Measurements from ENCODE around the gene DRC1.

The DRC1 gene

DNA sequence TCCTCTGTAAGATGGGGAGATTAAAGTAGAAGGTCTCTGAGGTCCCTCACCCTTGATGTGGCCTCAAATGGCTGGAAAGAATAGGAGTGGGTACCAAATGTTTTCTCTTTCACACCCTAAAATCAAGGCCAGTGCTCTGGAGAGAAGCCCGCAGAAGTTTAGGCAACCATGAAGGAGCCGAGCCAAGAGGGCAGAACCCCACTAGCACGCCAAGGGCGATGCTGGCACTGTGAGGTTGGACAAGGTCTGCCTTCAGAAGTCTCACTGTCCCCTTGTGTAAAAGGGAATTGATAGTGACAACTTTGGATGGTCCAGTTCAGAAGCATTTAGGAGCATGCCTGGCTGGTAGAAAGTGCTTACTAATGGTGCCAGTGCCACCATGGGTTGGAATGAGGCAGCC is 92.5 kb downstream of the DRC1 start:
- H3K4me1 ChIP-seq (ENCODE audit: control insufficient read depth, insufficient read depth, low read length, poor library complexity, severe bottlenecking), result peaks cover 4% of the 10 kb centered on the region
- no peaks in the 10 kb centered on the region for H3K9me3 ChIP-seq (ENCODE audit: control insufficient read depth, low read length)
- H3K27ac ChIP-seq (ENCODE audit: low read depth, low read length, severe bottlenecking), result no peak overlapping the region
- H3K4me3 ChIP-seq (ENCODE audit: extremely low read depth, insufficient read depth, low read length, poor library complexity, severe bottlenecking), result no peak overlapping the region
- WGBS, 2 experiments (ENCODE audit: insufficient coverage in 2 of 2), result 86 to 100% methylated on average over 4 of the region's 4 CpGs
- H3K36me3 ChIP-seq (ENCODE audit: control insufficient read depth, insufficient read depth, low read length), result no peaks in the 10 kb centered on the region

DNA sequence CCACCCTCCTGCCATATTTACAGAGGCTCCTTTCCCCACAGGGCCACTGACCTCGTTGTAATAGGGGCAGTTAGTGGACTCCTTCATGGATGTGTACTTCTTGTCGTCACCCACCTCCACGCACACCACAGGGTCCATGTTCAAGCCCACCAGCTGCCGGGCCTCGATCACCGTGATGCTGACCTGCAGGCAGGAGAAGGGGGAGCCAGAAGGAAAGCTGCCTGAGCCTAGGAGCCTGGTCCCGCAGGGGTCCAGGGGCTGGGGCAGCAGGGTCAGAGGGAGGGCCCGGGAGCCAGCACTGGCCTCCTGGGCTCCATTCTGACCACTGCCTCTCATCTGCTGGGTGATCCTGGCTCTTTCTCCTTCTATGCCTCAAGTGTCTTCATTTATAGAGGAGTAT is 93.2 kb downstream of the DRC1 start:
- WGBS, 2 experiments (ENCODE audit: insufficient coverage in 2 of 2), result 92% methylated on average over 4 to 8 of the region's 8 CpGs
- H3K36me3 ChIP-seq (ENCODE audit: control insufficient read depth, insufficient read depth, low read length), result no peaks in the 10 kb centered on the region
- no peaks in the 10 kb centered on the region for H3K9me3 ChIP-seq (ENCODE audit: control insufficient read depth, low read length)
- H3K27ac ChIP-seq (ENCODE audit: low read depth, low read length, severe bottlenecking), result no peak overlapping the region
- no peak overlapping the region for H3K4me3 ChIP-seq (ENCODE audit: extremely low read depth, insufficient read depth, low read length, poor library complexity, severe bottlenecking)
- H3K4me1 ChIP-seq (ENCODE audit: control insufficient read depth, insufficient read depth, low read length, poor library complexity, severe bottlenecking), result peaks cover 4% of the 10 kb centered on the region

DNA sequence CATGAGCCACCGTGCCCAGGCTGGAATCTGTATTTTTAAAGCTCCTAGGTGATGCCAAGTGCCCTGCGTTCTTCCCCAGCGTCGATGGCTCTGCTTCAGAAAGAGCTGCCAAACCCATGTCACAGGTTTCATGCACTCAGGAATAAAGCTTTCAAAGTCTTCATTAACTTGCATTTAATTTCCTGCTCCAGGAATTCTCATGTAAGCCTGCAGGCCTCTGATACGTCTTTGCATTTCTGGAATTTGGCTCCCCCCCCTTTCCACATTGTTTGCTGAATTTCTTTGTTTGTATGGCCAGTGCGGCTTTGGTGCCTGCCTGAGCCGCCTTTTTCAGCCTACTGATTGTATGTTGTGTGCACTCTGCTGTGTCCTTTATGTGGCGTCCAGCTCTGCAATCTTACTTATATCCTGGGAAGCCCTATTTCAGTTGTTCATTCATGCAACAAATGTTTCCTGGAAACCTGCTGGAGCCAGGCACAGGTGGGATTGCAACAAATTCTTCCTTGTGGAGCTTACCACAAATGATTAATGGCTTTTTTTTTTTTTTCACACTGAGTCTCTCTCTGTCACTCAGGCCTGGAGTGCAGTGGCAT is 94.1 kb downstream of the DRC1 start:
- H3K27ac ChIP-seq (ENCODE audit: low read depth, low read length, severe bottlenecking), result no peak overlapping the region

DNA sequence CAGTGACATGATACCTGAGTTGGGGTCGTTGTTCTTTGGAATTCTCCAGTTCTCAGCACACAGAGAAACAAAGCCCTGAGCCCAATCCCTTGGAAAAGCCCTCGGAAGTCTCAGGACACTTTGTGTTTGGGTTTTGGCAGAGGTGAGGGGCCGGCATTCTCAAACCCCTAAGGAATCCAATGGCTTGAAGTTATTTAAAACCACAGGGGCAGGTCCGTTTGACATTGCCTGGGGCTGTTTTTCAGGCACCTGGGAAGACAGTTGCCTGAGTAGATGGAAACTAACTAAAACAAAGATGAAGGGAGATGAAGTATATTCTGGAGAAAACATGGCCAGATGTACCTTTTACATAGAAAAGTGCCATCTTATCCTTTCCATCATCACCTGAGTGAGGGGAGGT is 98.7 kb downstream of the DRC1 start:
- peaks cover 4% of the 10 kb centered on the region for H3K4me1 ChIP-seq (ENCODE audit: control insufficient read depth, insufficient read depth, low read length, poor library complexity, severe bottlenecking)
- H3K9me3 ChIP-seq (ENCODE audit: control insufficient read depth, low read length), result no peaks in the 10 kb centered on the region
- H3K36me3 ChIP-seq (ENCODE audit: control insufficient read depth, insufficient read depth, low read length), result no peaks in the 10 kb centered on the region
- no peak overlapping the region for H3K27ac ChIP-seq (ENCODE audit: low read depth, low read length, severe bottlenecking)
- no peak overlapping the region for H3K4me3 ChIP-seq (ENCODE audit: extremely low read depth, insufficient read depth, low read length, poor library complexity, severe bottlenecking)
- WGBS, 2 experiments (ENCODE audit: insufficient coverage in 2 of 2), result 54 to 69% methylated on average over 2 to 3 of the region's 4 CpGs

More for the DNA sequence above, 94.1 kb downstream of the DRC1 start:
- H3K4me3 ChIP-seq (ENCODE audit: extremely low read depth, insufficient read depth, low read length, poor library complexity, severe bottlenecking), result no peak overlapping the region
- no peaks in the 10 kb centered on the region for H3K36me3 ChIP-seq (ENCODE audit: control insufficient read depth, insufficient read depth, low read length)
- H3K4me1 ChIP-seq (ENCODE audit: control insufficient read depth, insufficient read depth, low read length, poor library complexity, severe bottlenecking), result peaks cover 4% of the 10 kb centered on the region
- H3K9me3 ChIP-seq (ENCODE audit: control insufficient read depth, low read length), result no peaks in the 10 kb centered on the region
- 63 to 65% methylated on average over 5 to 7 of the region's 8 CpGs for WGBS, 2 experiments (ENCODE audit: insufficient coverage in 2 of 2)

DNA sequence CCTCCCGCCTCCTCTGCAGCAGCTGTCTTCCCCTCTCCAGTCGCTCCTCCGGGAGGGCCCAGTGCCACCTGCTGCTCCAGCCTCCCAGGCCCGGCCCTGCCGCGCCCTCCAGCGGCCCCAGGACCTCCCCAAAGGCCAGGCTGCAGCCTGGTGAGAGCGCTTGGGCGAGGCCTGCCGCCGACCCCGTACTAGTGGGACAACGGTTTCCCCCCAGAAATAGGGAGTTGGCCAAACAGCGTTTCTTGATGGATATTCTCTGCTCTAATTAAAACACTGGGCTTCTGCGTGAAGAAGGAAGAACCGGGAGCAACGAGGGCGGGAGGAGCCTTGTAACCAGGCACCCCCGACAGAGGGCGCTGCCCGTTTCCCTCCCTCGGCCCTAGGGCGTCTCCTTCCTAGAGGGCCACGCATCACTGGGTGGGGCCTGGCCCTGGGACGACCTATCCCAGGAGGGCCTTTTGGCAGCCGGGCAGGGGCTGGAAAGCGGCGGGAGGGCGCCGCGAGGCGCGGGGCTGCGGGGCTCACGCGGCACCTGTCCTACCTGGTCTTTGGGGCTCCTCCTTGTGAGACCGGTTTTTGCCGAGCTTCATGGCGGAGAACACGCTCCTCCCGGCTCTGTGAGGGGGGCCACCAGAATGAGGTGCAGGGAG is 101.6 kb downstream of the DRC1 start:
- Histone ChIP-seq H3K36me3 (ENCODE audit: control insufficient read depth, insufficient read depth, low read length) (no peaks in the 10 kb centered on the region), H3K4me1 (ENCODE audit: control insufficient read depth, insufficient read depth, low read length, poor library complexity, severe bottlenecking) (no peaks in the 10 kb centered on the region), H3K27ac (ENCODE audit: low read depth, low read length, severe bottlenecking) (no peak overlapping the region), H3K4me3 (ENCODE audit: extremely low read depth, insufficient read depth, low read length, poor library complexity, severe bottlenecking) (peak overlapping the region; percentile 25), H3K9me3 (ENCODE audit: control insufficient read depth, low read length) (no peaks in the 10 kb centered on the region)
- WGBS, 2 experiments (ENCODE audit: insufficient coverage in 2 of 2), result 26 to 33% methylated on average over 32 to 38 of the region's 41 CpGs

DNA sequence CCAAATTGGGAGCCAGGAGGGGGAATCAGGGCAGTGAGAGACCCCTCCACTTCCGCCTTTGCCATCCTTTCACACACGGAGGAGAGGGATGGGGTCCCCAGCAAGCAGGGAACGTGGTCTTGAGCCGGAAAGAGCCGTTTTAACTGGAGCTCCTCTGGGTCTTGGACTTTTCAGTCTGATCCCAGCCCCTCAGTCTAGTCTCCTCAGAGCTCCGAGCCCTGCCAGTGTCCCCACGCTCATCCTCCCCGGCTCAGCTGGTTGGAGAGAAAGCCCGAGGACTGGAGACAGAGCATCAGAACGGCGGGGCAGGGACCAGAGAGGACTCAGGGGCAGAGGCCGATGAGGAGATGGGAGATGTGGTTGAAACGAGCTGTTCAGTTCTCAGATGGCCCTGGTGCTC is 102.3 kb downstream of the DRC1 start:
- H3K27ac ChIP-seq (ENCODE audit: low read depth, low read length, severe bottlenecking), result no peak overlapping the region
- H3K4me1 ChIP-seq (ENCODE audit: control insufficient read depth, insufficient read depth, low read length, poor library complexity, severe bottlenecking), result no peaks in the 10 kb centered on the region
- no peaks in the 10 kb centered on the region for H3K36me3 ChIP-seq (ENCODE audit: control insufficient read depth, insufficient read depth, low read length)
- no peak overlapping the region for H3K4me3 ChIP-seq (ENCODE audit: extremely low read depth, insufficient read depth, low read length, poor library complexity, severe bottlenecking)
- H3K9me3 ChIP-seq (ENCODE audit: control insufficient read depth, low read length), result no peaks in the 10 kb centered on the region
- WGBS, 2 experiments (ENCODE audit: insufficient coverage in 2 of 2), result 86 to 94% methylated on average over 11 to 13 of the region's 13 CpGs

DNA sequence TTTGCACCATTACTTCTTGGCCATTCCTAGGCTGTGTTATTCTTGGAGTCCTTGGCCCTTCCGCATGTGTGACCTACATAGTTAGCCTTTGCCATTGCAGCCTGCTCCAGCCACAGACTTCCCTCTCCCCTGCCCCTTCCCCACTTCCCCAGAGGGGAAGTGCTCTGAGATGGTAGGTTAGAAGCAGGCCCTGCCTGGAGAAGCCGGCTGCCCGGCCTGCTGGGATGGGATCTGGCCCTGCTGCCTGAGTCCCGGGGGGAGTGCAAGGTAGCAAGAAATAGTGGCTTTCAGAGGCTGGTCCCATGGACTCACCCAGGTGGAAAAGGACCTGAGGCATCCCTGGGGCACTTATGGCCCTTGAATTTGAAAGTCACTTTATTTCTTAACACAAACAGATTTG is 104.6 kb downstream of the DRC1 start:
- Histone ChIP-seq H3K36me3 (ENCODE audit: control insufficient read depth, insufficient read depth, low read length) (no peaks in the 10 kb centered on the region), H3K4me1 (ENCODE audit: control insufficient read depth, insufficient read depth, low read length, poor library complexity, severe bottlenecking) (no peaks in the 10 kb centered on the region), H3K4me3 (ENCODE audit: extremely low read depth, insufficient read depth, low read length, poor library complexity, severe bottlenecking) (no peak overlapping the region), H3K27ac (ENCODE audit: low read depth, low read length, severe bottlenecking) (no peak overlapping the region), H3K9me3 (ENCODE audit: control insufficient read depth, low read length) (no peaks in the 10 kb centered on the region)
- 73 to 100% methylated on average over 2 to 3 of the region's 4 CpGs for WGBS, 2 experiments (ENCODE audit: insufficient coverage in 2 of 2)
